ENCODE measurements around the gene RBM42. TPM values are rescaled to one million over a fixed set of nuclear protein-coding genes. Genes with fewer than 3 reads are reported as not detected.

Gene RBM42
- total RNA-seq, 3 donors from 2014 or later, result 44.6 to 51.4 (median 44.6) TPM

GRCh38 chr19:35657904-35658700 lies 29.3 kb downstream of the RBM42 start:
- H3K27ac ChIP-seq, result no peak overlapping the region
- peaks cover 5% of the 10 kb centered on the region for H3K36me3 ChIP-seq
- TF ChIP-seq CTCF (IDR thresholded peaks at IDR 0.05), result no peak
- no peak for TF ChIP-seq POLR2AphosphoS5 (IDR thresholded peaks at IDR 0.05)
- no peak for TF ChIP-seq POLR2A (IDR thresholded peaks at IDR 0.05)
- H3K4me1 ChIP-seq, result no peaks in the 10 kb centered on the region
- H3K27me3 ChIP-seq, result no peaks in the 10 kb centered on the region
- intact Hi-C loops (cut with DNase I; ENCODE audit: low total_unique reads), result no loop called here
- no peak overlapping the region for H3K4me3 ChIP-seq
- DNase-seq (ENCODE audit: low spot score in 2 of 2), result no peak
- no peaks in the 10 kb centered on the region for H3K9me3 ChIP-seq

DNA sequence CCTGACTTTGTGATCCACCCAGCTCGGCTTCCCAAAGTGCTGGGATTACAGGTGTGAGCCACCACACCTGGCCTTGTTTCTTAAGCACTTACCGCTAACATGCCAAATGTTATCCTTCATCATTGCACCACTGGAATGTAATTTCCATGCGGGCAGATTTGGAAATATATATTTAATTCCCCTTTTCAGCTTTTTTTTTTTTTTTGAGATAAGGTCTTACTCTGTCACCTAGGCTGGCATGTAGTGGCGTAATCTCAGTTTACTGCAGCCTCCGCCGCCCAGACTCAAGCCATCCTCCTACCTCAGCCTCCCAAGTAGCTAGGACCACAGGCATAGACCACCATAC lies 33.1 kb downstream of the RBM42 start:
- Histone ChIP-seq H3K27ac (no peak overlapping the region), H3K36me3 (no peaks in the 10 kb centered on the region), H3K4me1 (no peaks in the 10 kb centered on the region), H3K9me3 (no peaks in the 10 kb centered on the region), H3K4me3 (no peak overlapping the region), H3K27me3 (no peaks in the 10 kb centered on the region)
- no peak for DNase-seq (ENCODE audit: low spot score in 2 of 2)
- intact Hi-C loops (cut with DNase I; ENCODE audit: low total_unique reads), result no loop called here
- TF ChIP-seq POLR2A (IDR thresholded peaks at IDR 0.05) (no peak), CTCF (IDR thresholded peaks at IDR 0.05) (no peak)

GRCh38 chr19:35663981-35664380 lies 35.1 kb downstream of the RBM42 start:
- no peak overlapping the region for H3K27ac ChIP-seq
- TF ChIP-seq POLR2A (IDR thresholded peaks at IDR 0.05) (no peak), CTCF (IDR thresholded peaks at IDR 0.05) (no peak), POLR2AphosphoS5 (IDR thresholded peaks at IDR 0.05) (no peak)
- H3K9me3 ChIP-seq, result no peaks in the 10 kb centered on the region
- intact Hi-C loops (cut with DNase I; ENCODE audit: low total_unique reads), result no loop called here
- H3K4me1 ChIP-seq, result no peaks in the 10 kb centered on the region
- no peak overlapping the region for H3K4me3 ChIP-seq
- no peak for DNase-seq (ENCODE audit: low spot score in 2 of 2)
- no peaks in the 10 kb centered on the region for H3K36me3 ChIP-seq
- H3K27me3 ChIP-seq, result peaks cover 0 to 4% of the 10 kb centered on the region in 2 donors

GRCh38 chr19:35665157-35665556 lies 36.3 kb downstream of the RBM42 start:
- no peaks in the 10 kb centered on the region for H3K4me1 ChIP-seq
- TF ChIP-seq POLR2AphosphoS5 (IDR thresholded peaks at IDR 0.05) (no peak), POLR2A (IDR thresholded peaks at IDR 0.05) (no peak), CTCF (IDR thresholded peaks at IDR 0.05) (no peak)
- peaks cover 0 to 9% of the 10 kb centered on the region in 2 donors for H3K27me3 ChIP-seq
- no peaks in the 10 kb centered on the region for H3K36me3 ChIP-seq
- intact Hi-C loops (cut with DNase I; ENCODE audit: low total_unique reads), result no loop called here
- H3K27ac ChIP-seq, result no peak overlapping the region
- no peaks in the 10 kb centered on the region for H3K9me3 ChIP-seq
- no peak overlapping the region for H3K4me3 ChIP-seq
- DNase-seq (ENCODE audit: low spot score in 2 of 2), result no peak

- no peak for TF ChIP-seq POLR2AphosphoS5 (IDR thresholded peaks at IDR 0.05)
- no peak for TF ChIP-seq CTCF (IDR thresholded peaks at IDR 0.05)
- no peak for TF ChIP-seq POLR2A (IDR thresholded peaks at IDR 0.05)
- Histone ChIP-seq H3K4me1 (no peaks in the 10 kb centered on the region), H3K27ac (no peak overlapping the region), H3K4me3 (no peak overlapping the region), H3K27me3 (peaks cover 0 to 9% of the 10 kb centered on the region in 2 donors), H3K9me3 (no peaks in the 10 kb centered on the region), H3K36me3 (no peaks in the 10 kb centered on the region)
- DNase-seq (ENCODE audit: low spot score in 2 of 2), result no peak
- intact Hi-C loops (cut with DNase I; ENCODE audit: low total_unique reads), result no loop called here
Measured at GRCh38 chr19:35665604-35666003, 36.8 kb downstream of the RBM42 start.
